GM18870 (cell line): ENCODE measurements around the gene SLC38A10.

Experiments used
- ATAC-seq: cut with Tn5 transposase; IDR thresholded peaks from one replicate; pipeline ENCODE4 v1.9.1; 2021; ENCODE audit warnings: moderate library complexity; ENCODE audit not compliant: unreplicated experiment

The SLC38A10 gene

DNA sequence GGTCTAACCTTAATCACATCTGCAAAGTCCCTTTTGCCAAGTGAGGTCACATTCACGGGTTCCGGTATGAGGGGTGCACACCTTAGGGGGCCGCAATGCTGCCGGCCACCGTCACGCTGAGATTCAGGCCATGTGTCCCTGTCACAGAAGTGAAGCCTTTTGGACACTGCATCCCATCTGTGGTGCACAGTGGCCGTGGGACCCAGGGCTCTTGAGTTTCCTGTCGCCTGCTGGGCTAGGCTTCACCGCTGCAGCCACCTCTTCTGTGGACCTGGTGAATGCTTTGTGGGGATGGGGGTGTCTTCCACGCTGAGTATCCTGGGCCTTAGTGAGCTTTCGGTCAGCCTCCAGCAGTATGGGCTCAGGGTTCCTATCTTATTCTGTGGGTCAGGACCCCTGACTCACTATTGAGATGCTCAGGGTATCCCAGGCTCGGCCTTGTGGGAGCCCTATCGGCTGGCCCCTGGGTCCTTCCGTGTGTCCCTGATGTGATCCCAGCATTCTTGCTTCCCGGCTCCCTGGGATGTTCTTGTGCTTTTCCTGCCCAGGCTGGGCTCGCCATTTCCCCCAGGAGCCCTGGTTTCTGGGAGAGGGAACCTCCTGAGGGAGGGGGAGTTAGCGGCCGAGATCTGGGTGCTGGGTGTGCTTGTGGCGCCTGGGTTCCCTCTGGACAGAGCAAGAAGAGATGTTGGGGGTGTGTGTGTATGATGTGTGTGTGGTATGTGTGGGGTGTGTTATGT lies 4.9 kb upstream of the SLC38A10 start:
- no peak for ATAC-seq

DNA sequence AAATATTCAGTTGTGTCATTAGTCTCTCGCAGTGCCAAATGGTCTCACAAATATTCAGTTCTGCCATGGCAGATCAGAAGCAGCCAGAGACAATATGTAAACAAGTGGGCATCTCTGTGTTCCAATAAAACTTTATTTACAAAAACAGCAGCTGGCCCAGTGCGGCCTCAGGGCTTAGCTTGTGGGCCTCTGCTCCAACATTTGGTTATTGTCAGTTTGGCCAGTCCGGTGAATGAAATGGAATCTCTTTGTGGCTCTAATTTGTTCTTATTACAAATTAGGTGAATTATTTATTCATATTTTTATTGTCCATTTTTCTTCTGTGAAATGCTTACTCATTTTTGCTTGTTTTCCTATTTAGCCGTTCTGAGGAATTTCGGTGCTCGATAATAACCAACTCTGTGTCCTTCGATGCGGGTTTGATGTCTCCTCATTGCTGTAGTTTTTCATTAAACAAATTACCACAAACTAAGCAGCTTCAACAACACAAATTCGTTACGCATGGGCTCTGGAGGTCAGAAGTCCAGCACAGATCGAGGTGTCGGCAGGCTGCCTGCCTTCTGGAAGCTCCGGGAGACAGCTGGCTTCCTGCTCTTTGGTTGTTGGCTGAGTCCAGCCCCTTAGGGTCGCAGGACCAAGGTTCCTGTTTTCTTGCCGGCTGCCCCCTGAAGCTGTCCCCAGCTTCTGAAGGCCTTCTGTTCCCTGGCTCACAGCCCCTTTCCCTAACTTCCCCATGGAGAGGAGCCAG lies 4.1 kb upstream of the SLC38A10 start:
- no peak for ATAC-seq

DNA sequence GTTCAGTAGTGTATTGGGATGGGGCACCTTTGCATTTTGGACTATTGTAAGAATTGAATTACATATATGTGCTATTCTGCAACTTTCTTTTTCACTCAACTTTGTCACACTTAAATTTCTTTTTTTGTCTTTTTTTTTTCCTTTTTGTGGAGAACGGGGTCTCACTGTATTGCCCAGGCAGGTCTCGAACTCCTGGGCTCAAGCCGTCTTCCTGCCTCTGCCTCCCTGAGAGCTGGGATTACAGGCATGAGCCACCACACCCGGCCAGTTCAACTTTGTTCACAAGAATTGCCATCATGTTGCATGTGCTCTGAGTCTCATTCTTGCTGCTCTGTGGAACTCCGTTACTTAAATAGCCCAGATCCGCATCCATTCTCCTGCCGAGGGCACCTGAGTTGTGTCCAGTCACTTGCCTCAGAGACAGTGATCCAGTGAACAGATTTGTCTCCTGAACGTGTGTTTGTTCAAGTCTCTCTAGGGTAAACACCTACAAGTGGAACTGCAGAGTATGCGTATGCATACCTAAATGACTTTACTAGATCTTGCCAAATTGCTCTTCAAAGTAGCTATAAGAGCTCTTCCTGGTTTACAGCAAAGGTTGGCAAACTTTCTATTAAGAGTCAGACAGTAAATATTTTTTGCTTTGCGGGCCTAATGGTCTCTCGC lies 3.4 kb upstream of the SLC38A10 start:
- no peak for ATAC-seq

DNA sequence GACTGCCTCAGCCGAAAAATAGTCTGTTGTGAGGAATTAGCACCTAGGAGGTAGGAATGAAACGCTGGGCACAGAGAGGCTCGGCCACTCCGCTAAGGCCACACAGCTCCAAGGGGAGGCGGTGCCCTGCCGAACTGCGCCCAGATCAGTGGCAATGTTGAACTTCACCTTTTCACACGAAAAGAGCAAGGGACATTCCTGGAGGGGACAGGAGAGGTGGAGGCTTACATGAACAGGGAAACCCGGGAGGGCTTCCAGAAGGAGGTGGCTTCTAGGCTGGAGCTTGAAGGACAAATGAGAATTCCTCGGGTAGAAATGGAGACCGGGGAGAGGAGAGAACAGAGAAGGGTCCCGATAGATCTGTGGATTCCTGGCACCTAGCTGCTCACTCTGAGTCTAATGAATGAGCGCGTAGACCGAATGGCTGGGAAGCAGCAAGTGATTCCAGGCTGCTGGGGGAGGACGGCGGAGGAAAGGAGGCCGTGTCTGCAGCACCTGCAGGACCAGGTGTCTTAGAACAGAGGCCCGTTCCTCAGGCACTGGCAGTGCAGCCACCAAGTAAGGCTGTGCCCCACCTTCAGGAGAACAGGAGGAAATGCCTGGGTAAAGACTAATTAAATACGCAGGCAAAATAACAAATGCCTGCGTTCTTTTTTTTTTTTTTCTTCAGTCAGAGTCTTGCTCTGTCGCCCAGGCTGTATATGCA lies 722 bp upstream of the SLC38A10 start:
- peak; percentile 13 for ATAC-seq

DNA sequence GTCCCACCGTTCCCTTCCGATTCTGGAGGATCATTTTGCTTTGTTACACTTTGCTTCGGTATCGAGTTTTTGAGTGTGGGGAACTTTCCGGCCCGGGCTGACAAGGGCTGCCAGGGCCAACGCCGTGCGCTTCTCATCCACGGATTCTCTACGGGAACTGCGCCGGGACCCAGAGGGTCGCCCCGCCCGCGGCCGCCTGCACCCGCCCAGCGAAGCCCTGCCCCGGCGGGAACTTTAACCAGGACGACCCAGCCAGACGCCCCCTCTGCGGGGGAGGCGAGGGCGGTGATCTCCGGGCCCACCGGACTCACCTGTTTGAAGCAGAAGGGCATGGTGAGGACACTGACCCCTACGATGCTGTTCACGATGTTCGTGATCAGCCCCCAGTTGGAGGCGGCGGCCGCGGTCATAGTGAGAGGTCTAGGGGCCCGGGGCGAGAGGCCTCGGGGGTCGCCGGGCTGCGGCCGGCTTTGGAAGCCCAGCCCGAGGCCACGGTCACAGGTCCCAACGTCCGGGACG lies 536 bp downstream of the SLC38A10 start:
- ATAC-seq: no peak

DNA sequence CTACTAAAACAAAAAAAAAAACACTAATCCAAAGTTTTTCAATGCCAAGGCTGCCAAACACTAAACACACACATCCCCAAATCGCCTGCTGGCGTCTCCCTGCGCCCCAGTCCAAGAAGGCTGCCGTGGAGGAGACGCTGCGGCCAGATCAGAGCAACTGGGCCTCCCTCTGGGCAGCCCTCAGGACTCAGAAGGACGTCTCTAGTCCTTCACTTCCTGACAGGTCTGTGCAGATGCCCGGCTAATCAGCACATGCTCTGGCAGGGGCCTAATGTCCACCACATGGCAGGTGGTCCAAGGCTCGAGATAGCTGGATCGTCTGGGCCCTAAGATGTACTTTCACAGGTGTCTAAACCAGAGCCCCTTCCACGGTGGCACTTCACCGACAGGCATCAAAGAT lies 2.7 kb downstream of the SLC38A10 start:
- ATAC-seq: no peak

DNA sequence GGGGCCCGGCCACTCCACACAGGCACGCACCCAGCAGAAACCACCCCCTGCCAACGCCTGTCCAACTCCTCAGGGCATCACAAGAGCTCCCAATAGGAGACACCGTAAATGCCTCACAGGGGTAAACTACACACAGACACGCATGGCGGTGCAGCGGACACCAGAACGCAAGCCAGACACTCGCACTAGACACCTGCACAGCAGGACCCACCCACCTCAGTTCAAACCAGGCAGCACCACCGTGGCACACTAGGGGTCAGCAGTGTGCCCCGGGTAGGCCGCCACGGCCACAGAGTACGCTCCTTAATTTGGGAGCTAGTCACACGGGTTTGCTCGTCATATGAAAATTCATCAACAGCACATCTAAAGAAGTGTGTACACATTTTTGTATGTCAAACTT lies 3.4 kb downstream of the SLC38A10 start:
- ATAC-seq: no peak

DNA sequence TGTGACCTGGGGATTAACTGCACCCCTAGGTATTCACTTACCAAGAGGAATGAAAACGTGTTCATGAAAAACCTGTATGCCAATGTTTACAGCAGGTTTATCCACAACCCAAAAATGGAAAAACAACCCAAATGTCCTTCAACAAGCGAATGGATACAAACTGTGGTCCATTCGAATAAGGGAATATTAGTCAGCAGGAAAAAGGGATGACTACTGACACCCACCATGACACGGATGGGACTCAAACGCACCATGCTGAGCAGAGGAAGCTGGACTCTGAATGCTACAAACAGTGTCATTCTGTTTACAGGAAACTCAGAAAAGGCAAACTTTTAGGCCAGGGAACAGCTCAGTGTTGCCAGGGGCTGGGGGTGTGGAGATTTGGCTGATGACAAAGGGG lies 4.9 kb downstream of the SLC38A10 start:
- no peak for ATAC-seq

DNA sequence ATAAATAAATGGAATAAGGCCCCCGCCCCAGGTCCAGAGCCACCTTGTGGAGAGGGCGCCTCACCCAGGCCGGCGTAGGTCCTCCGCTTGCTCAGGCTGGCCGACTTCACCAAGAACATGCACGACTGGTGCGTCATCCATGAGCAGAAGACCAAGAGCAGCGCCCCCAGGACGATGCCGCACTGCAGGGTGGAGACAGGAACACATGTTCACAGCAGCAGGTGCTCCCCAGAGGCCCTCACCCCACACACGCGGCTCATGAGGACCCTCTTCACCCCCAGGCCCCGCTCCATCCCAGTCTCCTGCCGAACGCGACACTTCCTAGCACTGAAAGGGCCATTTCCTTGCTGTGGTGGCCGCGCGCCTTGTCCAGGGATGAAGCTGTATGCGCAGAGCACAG lies 5.5 kb downstream of the SLC38A10 start:
- no peak for ATAC-seq

DNA sequence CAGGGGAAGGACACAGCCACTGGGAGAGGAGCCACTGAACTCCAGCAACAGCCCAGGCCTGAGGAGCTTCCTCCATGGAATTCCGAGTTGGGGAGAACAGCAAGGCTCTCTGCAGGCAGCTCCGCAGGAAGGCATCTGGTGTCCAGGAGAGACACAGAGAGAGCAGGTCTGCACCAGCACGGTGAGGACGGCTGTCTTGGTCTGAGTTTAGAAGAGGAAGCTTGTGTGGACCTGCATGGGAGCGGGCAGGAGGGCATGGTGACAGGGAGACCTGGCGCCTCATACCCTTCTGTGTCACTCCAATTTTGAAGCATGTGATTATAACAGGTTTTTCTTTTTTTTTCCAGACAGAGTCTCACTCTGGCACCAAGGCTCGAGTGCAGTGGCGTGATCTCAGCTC lies 6.4 kb downstream of the SLC38A10 start:
- no peak for ATAC-seq

DNA sequence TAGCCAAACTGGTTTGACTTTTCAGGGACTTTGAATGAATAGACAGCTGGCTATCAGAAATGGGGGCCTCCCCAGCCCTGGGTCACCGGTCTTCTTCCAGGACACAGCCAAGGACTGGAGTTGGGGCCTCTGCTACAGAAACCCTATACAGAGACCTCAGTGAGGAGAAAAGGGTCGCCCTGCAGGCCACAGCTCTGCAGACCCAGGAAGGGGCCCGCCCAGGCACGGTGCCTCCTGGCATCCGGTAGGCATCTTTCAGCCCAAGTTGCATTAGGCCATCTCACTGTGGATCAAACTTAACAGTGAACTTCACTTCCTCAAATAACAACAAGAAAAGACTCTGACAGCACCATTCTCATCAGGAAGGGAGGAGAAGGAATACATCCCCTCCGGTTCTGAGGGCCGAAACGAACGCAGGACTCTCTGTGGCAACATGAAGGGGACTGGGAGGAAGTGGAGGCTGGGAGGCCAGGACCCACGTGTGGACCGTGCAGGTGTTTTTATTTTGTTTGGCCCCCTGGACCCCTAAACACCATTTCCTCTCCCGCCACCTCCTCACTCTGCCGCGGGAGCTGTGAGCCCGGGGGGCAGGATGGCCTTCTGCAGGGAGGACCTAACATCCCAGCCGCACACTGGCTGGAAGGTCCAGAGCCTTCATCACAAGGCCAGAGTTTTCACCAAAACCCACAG lies 7.2 kb downstream of the SLC38A10 start:
- ATAC-seq: no peak

DNA sequence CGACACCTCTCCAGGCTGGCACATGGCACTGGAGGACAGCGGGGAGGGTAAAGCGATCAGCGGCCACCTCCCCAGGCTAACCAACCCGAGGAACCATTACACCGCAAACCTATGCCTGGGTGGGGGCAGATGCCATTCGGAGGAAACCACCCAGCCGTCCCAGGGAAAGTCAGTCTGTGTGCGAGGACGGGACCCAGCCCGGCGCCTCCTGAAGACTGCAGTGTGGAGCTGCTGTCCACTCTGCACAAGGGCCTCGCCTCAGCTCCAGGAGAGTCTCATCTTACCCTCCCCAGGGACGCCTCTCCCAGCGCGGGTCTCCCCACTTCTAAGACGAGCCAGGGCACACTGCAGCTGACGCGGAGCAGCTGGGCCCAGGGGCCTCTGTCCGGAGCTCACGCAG lies 8.0 kb downstream of the SLC38A10 start:
- ATAC-seq: no peak

DNA sequence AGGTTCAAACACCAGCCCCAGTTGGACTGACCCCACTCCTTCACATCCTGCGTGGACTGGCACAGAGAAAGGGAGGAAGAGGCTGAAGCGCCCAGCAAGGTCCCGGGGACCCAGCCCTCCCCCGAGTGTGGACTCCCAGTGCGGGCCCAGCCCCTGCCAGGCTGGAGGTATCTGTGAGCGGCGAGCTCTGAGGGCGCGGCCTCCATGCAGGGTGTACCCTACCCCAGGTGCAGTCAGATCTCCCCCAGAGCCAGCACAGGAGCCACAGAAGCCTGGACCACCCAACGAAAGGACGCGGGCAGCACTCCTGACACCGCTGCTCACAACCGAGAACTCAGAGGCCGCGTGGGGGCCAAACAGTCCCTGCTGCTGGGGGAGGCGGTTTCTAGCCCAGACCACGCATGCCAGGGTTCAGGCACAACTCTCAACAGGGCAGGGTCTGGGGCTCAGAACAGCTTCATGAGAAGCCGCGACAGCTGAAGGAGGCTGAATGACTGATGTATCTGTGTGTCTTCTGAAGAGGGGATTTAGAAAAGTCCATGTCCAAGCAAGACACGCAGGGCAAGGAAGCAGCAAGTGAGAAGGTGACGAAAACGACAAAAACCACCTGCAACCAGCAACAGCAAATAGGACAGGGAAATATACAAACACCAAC lies 8.5 kb downstream of the SLC38A10 start:
- ATAC-seq: no peak

DNA sequence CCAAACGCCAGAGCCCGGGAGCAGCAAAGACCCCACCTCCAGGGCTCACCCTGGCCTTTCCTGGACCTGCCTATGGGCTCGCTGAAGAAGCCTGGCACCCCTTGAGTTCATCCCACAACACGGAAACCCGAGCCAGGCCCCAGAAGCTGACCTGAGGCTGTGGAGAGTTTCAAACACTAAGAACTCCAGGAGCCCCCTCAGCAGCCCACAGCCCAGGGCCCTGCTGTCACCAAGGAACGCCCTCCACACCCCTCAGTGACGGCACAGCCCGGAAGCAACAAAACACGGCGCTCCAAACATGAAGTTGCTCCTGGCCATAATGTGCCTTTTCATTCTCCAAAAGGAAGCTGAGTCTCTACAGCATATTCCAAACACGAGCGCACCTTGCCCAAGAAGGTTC lies 9.2 kb downstream of the SLC38A10 start:
- no peak for ATAC-seq

DNA sequence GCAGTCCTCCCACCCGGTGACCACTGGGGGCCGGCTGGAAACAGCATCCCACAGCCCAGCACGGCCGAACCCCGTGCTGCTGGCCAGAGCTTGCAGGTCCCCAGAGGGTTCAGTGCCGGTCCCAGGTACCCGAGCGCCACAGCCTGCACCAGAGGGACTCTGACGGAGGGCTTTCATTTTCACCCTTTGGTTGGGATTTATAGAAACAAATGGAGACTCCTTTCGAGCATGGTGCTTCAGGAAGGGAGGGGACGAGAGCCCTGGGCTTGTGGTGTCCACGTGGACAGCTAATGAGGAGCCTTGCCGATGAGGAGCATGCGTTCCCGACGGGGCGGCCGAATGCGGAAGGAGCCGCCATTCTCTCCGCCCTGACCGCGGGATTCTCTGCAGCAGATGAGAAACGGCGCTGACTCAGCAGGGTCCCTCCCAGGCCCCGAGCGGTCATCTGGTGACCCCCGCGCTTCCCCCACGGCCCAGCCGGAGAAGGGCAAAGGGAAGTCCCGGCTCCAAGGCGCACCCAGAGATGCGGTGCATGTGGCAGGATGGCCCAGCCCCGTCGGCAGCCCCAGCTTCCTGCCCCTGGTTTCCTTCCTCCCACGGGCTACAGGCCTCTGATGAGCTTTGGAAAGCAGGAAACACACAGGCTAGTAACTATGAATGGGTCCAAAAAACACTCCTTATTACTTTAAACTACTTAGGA lies 9.8 kb downstream of the SLC38A10 start:
- ATAC-seq: no peak

DNA sequence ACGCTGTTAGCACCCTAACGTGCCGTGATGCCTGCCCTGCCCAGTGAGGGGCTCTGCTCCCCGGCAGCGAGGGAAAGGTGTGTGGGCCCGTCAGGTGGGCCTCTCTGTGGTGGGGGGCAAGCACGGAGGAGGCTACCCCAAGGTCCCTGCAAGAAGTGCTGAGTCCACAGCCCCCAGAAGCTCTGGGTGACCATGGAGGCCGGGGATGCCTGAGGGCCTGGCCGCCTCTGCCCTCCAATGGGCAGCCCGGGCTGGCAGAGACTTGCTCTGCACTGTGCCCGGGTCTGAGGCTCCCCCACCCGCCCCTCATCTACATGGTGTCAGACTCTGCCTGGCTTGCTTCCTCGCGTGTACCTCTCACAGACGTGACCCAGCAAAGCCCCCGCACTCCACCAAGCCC lies 12.2 kb downstream of the SLC38A10 start:
- no peak for ATAC-seq

DNA sequence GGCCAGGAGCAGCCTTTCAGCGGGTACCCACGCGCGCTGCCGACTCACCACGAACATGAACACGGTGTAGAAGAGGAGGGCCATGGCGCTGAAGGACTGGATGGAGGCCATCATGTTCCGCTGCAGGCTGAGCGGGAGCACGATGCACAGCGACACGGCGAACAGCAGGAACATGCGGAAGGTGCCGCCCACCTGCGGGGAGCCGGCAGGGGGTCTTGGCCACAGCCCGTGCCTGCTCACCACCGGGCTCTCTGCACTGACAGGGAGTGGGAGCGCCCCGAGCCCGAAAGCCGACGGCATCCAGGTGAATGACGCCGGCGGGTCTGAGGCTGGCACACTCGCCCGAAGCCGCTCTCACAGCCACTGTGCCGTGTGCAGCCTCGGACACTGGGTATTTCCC lies 13.0 kb downstream of the SLC38A10 start:
- ATAC-seq: no peak

DNA sequence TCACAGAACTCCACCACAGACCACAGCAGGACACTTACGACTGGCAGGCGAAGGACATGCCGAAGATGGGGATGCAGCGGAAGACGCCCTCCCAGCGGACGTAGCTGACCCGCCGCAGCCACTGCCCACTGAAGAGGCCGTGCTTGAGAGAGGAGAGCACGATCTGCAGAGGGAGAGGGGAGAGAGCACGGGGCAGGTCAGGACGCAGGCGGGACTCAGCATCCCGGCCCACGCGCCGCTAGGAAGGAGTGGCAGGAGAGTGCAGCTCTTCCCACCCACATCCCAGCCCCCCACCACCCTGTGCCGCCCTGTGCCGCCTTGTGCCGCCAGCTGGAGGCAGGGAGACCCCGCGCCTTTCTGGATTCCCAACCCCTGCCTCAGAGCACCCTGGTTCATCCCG lies 14.5 kb downstream of the SLC38A10 start:
- no peak for ATAC-seq
